Neural progenitor cell (in vitro differentiated cells): Measurements from ENCODE around the gene METAP2. TPM values are rescaled to one million over a fixed set of nuclear protein-coding genes. Genes with fewer than 3 reads are reported as not detected.

Experiments used
- DNase-seq: peaks from one replicate; pipeline ENCODE4 v3.0.0-alpha.2; 2016; ENCODE audit warnings: low spot score
- H2AFZ ChIP-seq: fragments of 200-600 bp; sonication (generic); replicated peaks from 2 replicates; pipeline ENCODE4 v1.6.1; 2016; ENCODE audit warnings: antibody characterized with exemption
- H3F3A ChIP-seq: fragments of 200-600 bp; sonication (generic); 2 replicates; pipeline ENCODE4 v1.6.1; 2016; ENCODE audit warnings: antibody characterized with exemption, low read depth
- H3K27ac ChIP-seq: fragments of 200-600 bp; sonication (generic); 2 replicates; pipeline ENCODE4 v1.5.1; 2016; ENCODE audit warnings: mild to moderate bottlenecking
- H3K27me3 ChIP-seq: fragments of 200-600 bp; sonication (generic); 2 replicates; pipeline ENCODE4 v1.6.1; 2016; ENCODE audit warnings: mild to moderate bottlenecking, moderate library complexity
- H3K36me3 ChIP-seq: fragments of 200-600 bp; sonication (generic); 2 replicates; pipeline ENCODE4 v1.5.1; 2016
- H3K4me1 ChIP-seq: fragments of 200-600 bp; sonication (generic); 2 replicates; pipeline ENCODE4 v1.6.1; 2016; ENCODE audit warnings: mixed run types
- H3K4me2 ChIP-seq: fragments of 200-600 bp; sonication (generic); 2 replicates; pipeline ENCODE4 v1.6.1; 2016
- H3K4me3 ChIP-seq: fragments of 200-600 bp; sonication (generic); 2 replicates; pipeline ENCODE4 v1.5.1; 2016
- H3K79me2 ChIP-seq: fragments of 200-600 bp; sonication (generic); 2 replicates; pipeline ENCODE4 v1.6.1; 2016; ENCODE audit warnings: low read depth
- H3K9ac ChIP-seq: fragments of 200-600 bp; sonication (generic); 2 replicates; pipeline ENCODE4 v1.6.1; 2016
- H3K9me3 ChIP-seq: fragments of 200-600 bp; sonication (generic); 2 replicates; pipeline ENCODE4 v1.5.1; 2016; ENCODE audit warnings: low read depth
- H4K20me1 ChIP-seq: fragments of 200-600 bp; sonication (generic); 2 replicates; pipeline ENCODE4 v1.6.1; 2016; ENCODE audit warnings: low read depth
- H3K27ac Mint-ChIP-seq: 3 replicates; pipeline ENCODE4 v1.8.0; 2021; ENCODE audit warnings: mixed read lengths
- H3K27me3 Mint-ChIP-seq: 2 replicates; pipeline ENCODE4 v1.8.0; 2022; ENCODE audit warnings: low read depth, mild to moderate bottlenecking, inconsistent platforms, moderate library complexity, mixed read lengths; ENCODE audit not compliant: insufficient read depth
- H3K36me3 Mint-ChIP-seq: 3 replicates; pipeline ENCODE4 v1.8.0; 2021; ENCODE audit warnings: mixed read lengths
- H3K4me1 Mint-ChIP-seq: 3 replicates; pipeline ENCODE4 v1.8.0; 2021; ENCODE audit warnings: mixed read lengths
- H3K4me3 Mint-ChIP-seq: 3 replicates; pipeline ENCODE4 v1.8.0; 2021; ENCODE audit warnings: mild to moderate bottlenecking, moderate library complexity, mixed read lengths
- H3K9me3 Mint-ChIP-seq: 3 replicates; pipeline ENCODE4 v1.8.0; 2020; ENCODE audit warnings: mixed read lengths
- EZH2 ChIP-seq: fragments of 200-600 bp; sonication (generic); IDR thresholded peaks from 2 replicates; pipeline ENCODE4 v1.6.1; 2017; ENCODE audit warnings: antibody characterized with exemption, mild to moderate bottlenecking, moderate library complexity
- EZH2phosphoT487 ChIP-seq: fragments of 200-600 bp; sonication (generic); IDR thresholded peaks from 2 replicates; pipeline ENCODE4 v1.6.1; 2017; ENCODE audit warnings: antibody characterized with exemption
- total RNA-seq: library from RNA; depleted of rRNA; stranded (reverse); fragments of >200 nt; gene quantifications from 2 replicates; pipeline ENCODE4 v1.2.3, GENCODE V29; 2015; ENCODE audit warnings: low replicate concordance
- TF ChIP-seq, protein P1 (sequence below): fragments of 200-600 bp; sonication (generic); IDR thresholded peaks from 2 replicates; pipeline ENCODE4 v1.5.1; 2017; ENCODE audit warnings: antibody characterized with exemption, mild to moderate bottlenecking

Gene METAP2
- total RNA-seq, 1 donor from 2014 or later: 231 TPM

GRCh38 chr12:95484524-95484923 lies 10.6 kb downstream of the METAP2 start:
- Histone ChIP-seq H3K4me3 (no peak overlapping the region), H3K27ac (no peak overlapping the region), H3F3A (no peaks in the 10 kb centered on the region), H3K27me3 (no peaks in the 10 kb centered on the region), H2AFZ (no peak overlapping the region), H3K79me2 (peaks cover 74% of the 10 kb centered on the region), H3K9me3 (no peaks in the 10 kb centered on the region), H4K20me1 (peaks cover 24% of the 10 kb centered on the region), H3K4me1 (no peaks in the 10 kb centered on the region), H3K9ac (no peak overlapping the region), H3K36me3 (peaks cover 12% of the 10 kb centered on the region), H3K4me2 (no peak overlapping the region)
- Mint-ChIP-seq H3K4me1 (no peaks in the 10 kb centered on the region), H3K36me3 (peaks cover 20% of the 10 kb centered on the region), H3K4me3 (no peak overlapping the region), H3K27me3 (no peaks in the 10 kb centered on the region), H3K27ac (no peak overlapping the region), H3K9me3 (no peaks in the 10 kb centered on the region)
- TF ChIP-seq EZH2phosphoT487 (no peak), EZH2 (no peak)
- TF ChIP-seq, protein P1, sequence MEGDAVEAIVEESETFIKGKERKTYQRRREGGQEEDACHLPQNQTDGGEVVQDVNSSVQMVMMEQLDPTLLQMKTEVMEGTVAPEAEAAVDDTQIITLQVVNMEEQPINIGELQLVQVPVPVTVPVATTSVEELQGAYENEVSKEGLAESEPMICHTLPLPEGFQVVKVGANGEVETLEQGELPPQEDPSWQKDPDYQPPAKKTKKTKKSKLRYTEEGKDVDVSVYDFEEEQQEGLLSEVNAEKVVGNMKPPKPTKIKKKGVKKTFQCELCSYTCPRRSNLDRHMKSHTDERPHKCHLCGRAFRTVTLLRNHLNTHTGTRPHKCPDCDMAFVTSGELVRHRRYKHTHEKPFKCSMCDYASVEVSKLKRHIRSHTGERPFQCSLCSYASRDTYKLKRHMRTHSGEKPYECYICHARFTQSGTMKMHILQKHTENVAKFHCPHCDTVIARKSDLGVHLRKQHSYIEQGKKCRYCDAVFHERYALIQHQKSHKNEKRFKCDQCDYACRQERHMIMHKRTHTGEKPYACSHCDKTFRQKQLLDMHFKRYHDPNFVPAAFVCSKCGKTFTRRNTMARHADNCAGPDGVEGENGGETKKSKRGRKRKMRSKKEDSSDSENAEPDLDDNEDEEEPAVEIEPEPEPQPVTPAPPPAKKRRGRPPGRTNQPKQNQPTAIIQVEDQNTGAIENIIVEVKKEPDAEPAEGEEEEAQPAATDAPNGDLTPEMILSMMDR: no peak
- no peak for DNase-seq

DNA sequence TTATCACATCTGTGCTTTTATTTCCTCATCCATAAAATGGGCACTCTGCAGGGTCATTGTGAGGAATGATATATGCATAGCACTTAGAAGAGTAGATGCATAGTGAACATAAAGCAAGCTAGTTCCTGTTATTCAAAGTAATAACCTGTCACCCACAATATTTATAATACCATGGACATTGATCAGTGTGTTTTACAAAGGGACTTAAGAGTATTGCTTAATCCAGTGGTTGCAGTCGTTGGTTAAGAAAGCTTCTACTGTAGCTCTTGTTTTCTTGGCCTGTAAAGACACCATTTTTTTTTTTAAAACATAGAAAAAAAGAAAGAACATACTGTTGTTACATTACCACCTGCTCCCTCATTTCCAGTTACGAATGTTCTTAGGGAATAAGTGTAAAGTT lies 13.1 kb downstream of the METAP2 start:
- Histone ChIP-seq H3K36me3 (peaks cover 16% of the 10 kb centered on the region), H2AFZ (no peak overlapping the region), H3K79me2 (peaks cover 49% of the 10 kb centered on the region), H3K4me3 (no peak overlapping the region), H3F3A (no peaks in the 10 kb centered on the region), H3K27ac (no peak overlapping the region), H3K4me2 (no peak overlapping the region), H3K4me1 (no peaks in the 10 kb centered on the region), H4K20me1 (peaks cover 5% of the 10 kb centered on the region), H3K9me3 (no peaks in the 10 kb centered on the region), H3K9ac (no peak overlapping the region), H3K27me3 (no peaks in the 10 kb centered on the region)
- H3K27me3 Mint-ChIP-seq: no peaks in the 10 kb centered on the region
- no peaks in the 10 kb centered on the region for H3K4me1 Mint-ChIP-seq
- H3K27ac Mint-ChIP-seq: no peak overlapping the region
- peaks cover 16% of the 10 kb centered on the region for H3K36me3 Mint-ChIP-seq
- no peaks in the 10 kb centered on the region for H3K9me3 Mint-ChIP-seq
- DNase-seq: no peak
- no peak for TF ChIP-seq EZH2
- TF ChIP-seq EZH2phosphoT487: no peak
- TF ChIP-seq, protein P1: no peak
- no peak overlapping the region for H3K4me3 Mint-ChIP-seq

GRCh38 chr12:95492462-95492861 lies 18.5 kb downstream of the METAP2 start:
- Histone ChIP-seq H3K9me3 (no peaks in the 10 kb centered on the region), H3K79me2 (peaks cover 4% of the 10 kb centered on the region), H3K4me3 (no peak overlapping the region), H3K27me3 (no peaks in the 10 kb centered on the region), H3F3A (no peaks in the 10 kb centered on the region), H2AFZ (no peak overlapping the region), H3K4me2 (no peak overlapping the region), H3K27ac (no peak overlapping the region), H3K4me1 (no peaks in the 10 kb centered on the region), H4K20me1 (peaks cover 6% of the 10 kb centered on the region), H3K9ac (no peak overlapping the region), H3K36me3 (peaks cover 31% of the 10 kb centered on the region)
- H3K4me3 Mint-ChIP-seq: no peak overlapping the region
- no peak overlapping the region for H3K27ac Mint-ChIP-seq
- DNase-seq: no peak
- no peaks in the 10 kb centered on the region for H3K4me1 Mint-ChIP-seq
- H3K27me3 Mint-ChIP-seq: no peaks in the 10 kb centered on the region
- no peaks in the 10 kb centered on the region for H3K9me3 Mint-ChIP-seq
- H3K36me3 Mint-ChIP-seq: peaks cover 30% of the 10 kb centered on the region
- no peak for TF ChIP-seq EZH2

DNA sequence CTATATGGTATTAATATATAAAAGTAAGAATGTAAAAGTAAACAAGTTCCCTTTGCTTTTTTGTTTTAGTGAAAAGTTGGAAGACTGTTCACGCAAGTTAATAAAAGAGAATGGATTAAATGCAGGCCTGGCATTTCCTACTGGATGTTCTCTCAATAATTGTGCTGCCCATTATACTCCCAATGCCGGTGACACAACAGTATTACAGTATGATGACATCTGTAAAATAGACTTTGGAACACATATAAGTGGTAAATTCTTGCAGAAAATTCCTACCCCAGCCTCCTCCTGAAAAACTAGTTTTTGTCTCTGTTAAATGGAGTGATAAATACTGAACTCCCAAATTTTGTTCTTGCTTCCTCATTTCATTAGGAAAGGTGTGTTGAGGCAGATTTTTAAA lies 20.9 kb downstream of the METAP2 start:
- no peak overlapping the region for H3K4me3 Mint-ChIP-seq
- Histone ChIP-seq H3K27me3 (no peaks in the 10 kb centered on the region), H4K20me1 (peaks cover 3% of the 10 kb centered on the region), H2AFZ (no peak overlapping the region), H3F3A (no peaks in the 10 kb centered on the region), H3K27ac (no peak overlapping the region), H3K9me3 (no peaks in the 10 kb centered on the region), H3K4me2 (no peak overlapping the region), H3K9ac (no peak overlapping the region), H3K4me3 (no peak overlapping the region), H3K4me1 (no peaks in the 10 kb centered on the region), H3K79me2 (peaks cover 8% of the 10 kb centered on the region), H3K36me3 (peaks cover 21% of the 10 kb centered on the region)
- H3K27me3 Mint-ChIP-seq: no peaks in the 10 kb centered on the region
- TF ChIP-seq EZH2 (no peak), EZH2phosphoT487 (no peak)
- TF ChIP-seq, protein P1: no peak
- no peak overlapping the region for H3K27ac Mint-ChIP-seq
- DNase-seq: no peak
- H3K36me3 Mint-ChIP-seq: peaks cover 42% of the 10 kb centered on the region
- H3K4me1 Mint-ChIP-seq: no peaks in the 10 kb centered on the region
- peaks cover 15% of the 10 kb centered on the region for H3K9me3 Mint-ChIP-seq
